HL-60/S4 (cell line): ENCODE measurements around the gene ASIC2.

Experiments used
- in situ Hi-C: fragments of 300-500 bp; cut with MboI; formaldehyde crosslinking; loops from 2 replicates; pipeline ENCODE4 v1.14.3; 2022; ENCODE audit warnings: low sequenced_read_pairs

The ASIC2 gene

GRCh38 chr17:33040461-33040860 is 252.6 kb downstream of the ASIC2 start:
- in situ Hi-C loops: no loop called here

- in situ Hi-C loops: no loop called here
These were observed 253.2 kb downstream of the ASIC2 start for GRCh38 chr17:33039874-33040273.

GRCh38 chr17:33038740-33039139 is 254.4 kb downstream of the ASIC2 start:
- in situ Hi-C loops: no loop called here

GRCh38 chr17:33033176-33033575 is 259.9 kb downstream of the ASIC2 start:
- in situ Hi-C loops: no loop called here

GRCh38 chr17:33028778-33029177 is 264.3 kb downstream of the ASIC2 start:
- in situ Hi-C loops: no loop called here

- in situ Hi-C loops: no loop called here
These were observed 265.0 kb downstream of the ASIC2 start for GRCh38 chr17:33028061-33028460.

GRCh38 chr17:33024688-33025486 is 268.2 kb downstream of the ASIC2 start:
- in situ Hi-C loops: no loop called here

GRCh38 chr17:33023790-33024189 is 269.3 kb downstream of the ASIC2 start:
- in situ Hi-C loops: no loop called here

GRCh38 chr17:33021731-33022408 is 271.2 kb downstream of the ASIC2 start:
- in situ Hi-C loops: no loop called here

GRCh38 chr17:33019161-33019890 is 273.8 kb downstream of the ASIC2 start:
- in situ Hi-C loops: no loop called here

GRCh38 chr17:33017366-33017765 is 275.7 kb downstream of the ASIC2 start:
- in situ Hi-C loops: no loop called here

- in situ Hi-C loops: no loop called here
These were observed 276.2 kb downstream of the ASIC2 start for GRCh38 chr17:33016920-33017319.

GRCh38 chr17:33015716-33016346 is 277.3 kb downstream of the ASIC2 start:
- in situ Hi-C loops: no loop called here

GRCh38 chr17:33014751-33015150 is 278.3 kb downstream of the ASIC2 start:
- in situ Hi-C loops: no loop called here

GRCh38 chr17:33013596-33014375 is 279.3 kb downstream of the ASIC2 start:
- in situ Hi-C loops: no loop called here

- in situ Hi-C loops: no loop called here
These were observed 280.5 kb downstream of the ASIC2 start for GRCh38 chr17:33012522-33013033.

GRCh38 chr17:33009636-33010035 is 283.5 kb downstream of the ASIC2 start:
- in situ Hi-C loops: no loop called here

GRCh38 chr17:33007186-33007585 is 285.9 kb downstream of the ASIC2 start:
- in situ Hi-C loops: no loop called here

GRCh38 chr17:33002246-33002645 is 290.8 kb downstream of the ASIC2 start:
- in situ Hi-C loops: no loop called here

GRCh38 chr17:32998887-32999228 is 294.2 kb downstream of the ASIC2 start:
- in situ Hi-C loops: no loop called here
